Measurements from ENCODE around the gene RHEBL1.

DNA sequence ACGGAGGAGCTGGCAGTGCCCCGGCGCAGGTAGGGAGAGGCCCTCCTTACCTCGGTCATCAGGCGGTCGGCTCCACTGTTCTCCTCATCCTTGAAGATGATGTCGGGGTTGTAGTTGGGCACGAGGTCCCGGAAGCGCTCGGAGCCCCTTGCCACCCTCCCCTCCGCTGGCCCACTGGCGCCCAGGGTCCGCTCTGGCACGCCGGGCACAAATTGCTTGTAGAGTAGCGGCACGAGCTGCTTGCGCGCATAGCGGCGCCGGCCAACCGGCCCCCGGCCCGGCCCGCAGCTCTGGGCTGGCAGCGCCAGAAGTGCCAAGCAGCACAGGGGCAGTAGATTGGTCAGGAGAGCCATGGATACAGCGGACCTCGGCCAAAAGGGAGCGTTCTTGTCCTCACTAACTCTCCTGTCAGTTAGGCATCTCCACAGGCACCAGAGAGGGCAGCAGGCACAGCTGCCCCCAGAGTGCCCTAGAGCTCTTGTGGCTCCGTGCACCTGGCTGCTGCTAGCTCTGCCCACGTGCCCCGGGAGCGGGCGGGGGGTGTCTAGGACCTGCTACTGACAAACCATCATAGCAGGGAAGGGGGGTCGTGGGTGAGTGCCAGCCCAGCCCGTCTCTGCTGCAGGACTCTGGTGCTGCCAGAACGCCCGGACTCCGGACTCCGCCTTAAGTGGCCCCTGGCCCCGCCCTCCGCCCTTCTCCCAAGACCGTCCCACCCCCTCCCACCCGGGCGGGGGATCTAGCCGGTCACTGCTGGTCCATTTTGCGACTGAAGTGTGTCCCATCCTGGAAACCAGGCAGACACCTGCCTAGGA, 24.6 kb upstream of the RHEBL1 start, which contains the start of gene DHH:
- TF ChIP-seq FOXA1 (IDR thresholded peaks at IDR 0.05) (no peak), SP1 (IDR thresholded peaks at IDR 0.05) (no peak), NFRKB (IDR thresholded peaks at IDR 0.05) (no peak), ARNT (IDR thresholded peaks at IDR 0.05) (no peak), ZNF384 (IDR thresholded peaks at IDR 0.05) (no peak), TARDBP (IDR thresholded peaks at IDR 0.05) (no peak), SUZ12 (IDR thresholded peaks at IDR 0.05) (no peak), FOXK2 (IDR thresholded peaks at IDR 0.05) (no peak), ELF4 (IDR thresholded peaks at IDR 0.05) (no peak), CTBP1 (IDR thresholded peaks at IDR 0.05; ENCODE audit: borderline replicate concordance) (no peak), BHLHE40 (IDR thresholded peaks at IDR 0.05; ENCODE audit: borderline replicate concordance) (no peak), FOXM1 (IDR thresholded peaks at IDR 0.05; ENCODE audit: borderline replicate concordance) (no peak)
- TF ChIP-seq, protein P1, sequence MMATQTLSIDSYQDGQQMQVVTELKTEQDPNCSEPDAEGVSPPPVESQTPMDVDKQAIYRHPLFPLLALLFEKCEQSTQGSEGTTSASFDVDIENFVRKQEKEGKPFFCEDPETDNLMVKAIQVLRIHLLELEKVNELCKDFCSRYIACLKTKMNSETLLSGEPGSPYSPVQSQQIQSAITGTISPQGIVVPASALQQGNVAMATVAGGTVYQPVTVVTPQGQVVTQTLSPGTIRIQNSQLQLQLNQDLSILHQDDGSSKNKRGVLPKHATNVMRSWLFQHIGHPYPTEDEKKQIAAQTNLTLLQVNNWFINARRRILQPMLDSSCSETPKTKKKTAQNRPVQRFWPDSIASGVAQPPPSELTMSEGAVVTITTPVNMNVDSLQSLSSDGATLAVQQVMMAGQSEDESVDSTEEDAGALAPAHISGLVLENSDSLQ (IDR thresholded peaks at IDR 0.05) = no peak

All from HEK293T (cell line).